GM10266 (cell line): Measurements from ENCODE around the gene ZBTB17.
A peak's percentile ranks its signal among the peaks of the same experiment; 100 is the strongest.

Source experiments
- DNase-seq: peaks from one replicate; pipeline ENCODE4 v3.0.0; 2012; ENCODE audit errors: extremely low spot score
- CTCF ChIP-seq: IDR thresholded peaks from 2 replicates; pipeline ENCODE4 v1.5.1; 2012; ENCODE audit warnings: mild to moderate bottlenecking, low read depth; ENCODE audit not compliant: control insufficient read depth, insufficient read depth; ENCODE audit errors: missing control alignments

The ZBTB17 gene

GRCh38 chr1:15952317-15953258, 23.3 kb downstream of the ZBTB17 start:
- DNase-seq = no peak
- TF ChIP-seq CTCF = no peak

- no peak for DNase-seq
- no peak for TF ChIP-seq CTCF
Measured at GRCh38 chr1:15951341-15952153, 24.4 kb downstream of the ZBTB17 start.

GRCh38 chr1:15950763-15951295, 25.1 kb downstream of the ZBTB17 start:
- no peak for DNase-seq
- TF ChIP-seq CTCF = no peak

DNA sequence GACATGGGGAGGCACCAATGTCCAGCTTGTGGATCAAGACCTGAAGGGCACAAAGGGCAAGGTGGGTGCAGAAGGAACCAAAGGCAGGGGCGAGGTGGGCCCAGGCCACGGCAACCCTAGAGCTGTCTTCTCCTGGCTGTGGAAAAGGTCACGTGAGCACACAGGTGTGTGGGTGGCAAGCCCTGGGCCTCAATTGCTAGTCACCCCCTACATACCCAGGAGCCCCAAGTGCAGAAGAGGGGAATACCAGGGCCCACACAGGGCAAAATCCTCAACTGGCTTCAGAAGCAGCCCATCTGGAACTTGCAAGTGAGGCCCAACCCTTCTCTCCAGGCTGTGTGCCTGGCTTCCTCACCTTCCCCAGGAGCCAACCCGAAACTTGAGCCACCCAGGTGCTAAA, 25.6 kb downstream of the ZBTB17 start:
- TF ChIP-seq CTCF = no peak
- DNase-seq = no peak

DNA sequence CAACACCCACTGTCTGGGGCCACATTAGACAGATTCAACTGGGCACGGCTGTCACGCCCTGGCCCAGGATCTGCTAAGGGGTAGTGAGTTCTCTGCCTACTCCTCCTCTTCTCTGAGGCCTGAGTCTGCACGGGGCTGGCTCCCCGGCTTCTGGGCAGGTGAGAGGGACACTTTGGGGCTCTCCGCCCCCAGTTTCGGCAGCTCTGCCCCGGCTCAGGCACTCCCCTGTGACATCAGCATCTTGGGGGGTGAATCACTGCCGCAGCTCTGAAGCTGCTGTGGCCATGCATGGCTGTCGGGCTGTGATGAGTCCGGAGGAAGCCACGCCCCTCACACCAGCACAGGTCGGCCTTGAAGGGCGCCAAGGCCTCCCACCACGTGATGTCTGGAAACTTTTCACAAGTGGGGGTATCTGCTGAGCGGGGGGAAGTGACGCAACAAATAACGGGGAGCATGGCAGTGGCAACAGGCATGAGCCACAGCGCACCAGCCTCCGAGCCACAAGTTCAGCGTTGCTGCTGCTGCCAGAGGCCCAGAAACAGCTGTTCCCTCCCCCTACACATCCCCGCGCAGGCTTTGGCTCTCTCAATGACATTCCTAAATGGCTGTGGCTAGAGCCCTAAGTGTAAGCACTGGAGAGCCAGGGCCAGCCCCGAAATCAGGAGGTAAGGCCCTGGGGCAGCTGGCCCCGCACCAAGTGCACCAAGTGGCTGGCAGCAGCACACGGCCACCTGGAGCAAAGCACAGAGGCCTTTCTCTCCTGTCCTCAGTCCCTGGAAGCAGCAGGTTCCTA, 26.3 kb downstream of the ZBTB17 start:
- peak; percentile 86 for DNase-seq
- no peak for TF ChIP-seq CTCF

DNA sequence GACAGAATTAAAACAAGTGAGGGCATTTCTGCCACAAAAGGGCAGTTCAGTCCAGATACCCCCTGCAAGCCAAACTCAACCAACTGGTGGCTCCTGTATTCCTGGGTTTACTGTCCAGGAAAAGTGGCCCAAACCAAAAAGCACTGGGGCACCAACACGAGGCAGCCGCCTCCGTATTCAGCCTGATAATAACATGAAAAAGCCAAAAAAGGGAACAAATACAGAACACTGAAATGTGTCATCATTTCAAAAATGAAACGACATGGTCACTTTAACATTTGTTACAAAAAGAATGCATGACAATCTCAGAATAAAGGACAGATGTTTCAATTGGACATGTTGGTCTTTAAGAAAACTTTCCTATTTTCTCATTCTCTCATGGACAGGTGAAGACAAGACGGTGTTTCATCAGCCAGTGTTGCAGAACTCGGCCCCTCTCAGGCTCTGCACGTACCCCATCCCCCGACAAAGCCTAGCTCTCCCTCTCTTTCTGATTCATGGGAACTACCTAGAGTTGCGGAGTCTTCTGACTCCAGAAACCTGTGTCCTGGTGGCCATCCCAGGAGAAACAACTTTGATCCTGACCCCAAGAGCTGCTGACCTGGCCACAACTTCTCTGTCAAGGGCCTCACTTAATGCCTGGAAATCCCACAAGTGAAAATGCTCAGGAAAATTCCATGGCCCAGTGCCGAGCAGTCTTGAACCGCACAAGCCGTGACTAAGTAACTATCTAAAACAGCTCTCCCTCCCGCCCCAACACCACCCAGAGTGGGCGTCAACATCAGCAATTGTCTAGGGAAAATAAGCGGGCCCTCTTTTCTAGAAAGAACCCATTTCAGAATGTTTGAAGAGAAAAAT, 27.1 kb downstream of the ZBTB17 start:
- TF ChIP-seq CTCF = no peak
- DNase-seq = peak; percentile 76
